CD4-positive, alpha-beta T cell treated with Interleukin-12 subunit alpha and Interleukin-12 subunit beta, for 1 hour (primary cell): Measurements from ENCODE around the gene RBCK1.

Experiments used
- DNase-seq: peaks from one replicate; pipeline ENCODE4 v3.0.0-alpha.2; 2020

The RBCK1 gene

GRCh38 chr20:420166-420620 lies 12.1 kb downstream of the RBCK1 start:
- DNase-seq, result no peak

GRCh38 chr20:420721-421574 lies 12.8 kb downstream of the RBCK1 start:
- DNase-seq, result no peak

- DNase-seq, result no peak
Measured at GRCh38 chr20:421685-422250, 13.7 kb downstream of the RBCK1 start.

GRCh38 chr20:426566-426965 lies 18.5 kb downstream of the RBCK1 start:
- no peak for DNase-seq

GRCh38 chr20:427401-427800 lies 19.3 kb downstream of the RBCK1 start:
- no peak for DNase-seq

GRCh38 chr20:427849-428657 lies 20.0 kb downstream of the RBCK1 start:
- DNase-seq, result no peak

- no peak for DNase-seq
Measured at GRCh38 chr20:428658-429200, 20.6 kb downstream of the RBCK1 start.

GRCh38 chr20:430091-430999 lies 22.2 kb downstream of the RBCK1 start:
- DNase-seq, result no peak

- peak; percentile 34 for DNase-seq
Measured at GRCh38 chr20:431012-431904, 23.2 kb downstream of the RBCK1 start.

GRCh38 chr20:432208-432607 lies 24.1 kb downstream of the RBCK1 start:
- no peak for DNase-seq

GRCh38 chr20:432677-433299 lies 24.7 kb downstream of the RBCK1 start:
- DNase-seq, result no peak

GRCh38 chr20:433300-433975 lies 25.3 kb downstream of the RBCK1 start:
- peak; percentile 68 for DNase-seq

GRCh38 chr20:434221-434620 lies 26.1 kb downstream of the RBCK1 start:
- DNase-seq, result no peak

GRCh38 chr20:434661-435419 lies 26.7 kb downstream of the RBCK1 start:
- DNase-seq, result no peak

- no peak for DNase-seq
Measured at GRCh38 chr20:435558-435957, 27.5 kb downstream of the RBCK1 start.

- no peak for DNase-seq
Measured at GRCh38 chr20:436476-436875, 28.4 kb downstream of the RBCK1 start.

- DNase-seq, result no peak
Measured at GRCh38 chr20:437787-438486, 29.8 kb downstream of the RBCK1 start.
